Colon (tissue), 2 donors: Measurements from ENCODE around the gene DNASE2.
"Not testable (repeated sequence)": the region's sequence is repeated elsewhere in the genome, so short reads cannot be mapped to it uniquely, and the experiment has no call there.

Experiments used
- FAIRE-seq: peaks from 2 replicates; lab custom pipeline; 2012; peaks lifted over from hg19 to GRCh38; lab: Jason Lieb, UNC
- donor health status: control.
- donor health status: control.

DNASE2 gene

DNA sequence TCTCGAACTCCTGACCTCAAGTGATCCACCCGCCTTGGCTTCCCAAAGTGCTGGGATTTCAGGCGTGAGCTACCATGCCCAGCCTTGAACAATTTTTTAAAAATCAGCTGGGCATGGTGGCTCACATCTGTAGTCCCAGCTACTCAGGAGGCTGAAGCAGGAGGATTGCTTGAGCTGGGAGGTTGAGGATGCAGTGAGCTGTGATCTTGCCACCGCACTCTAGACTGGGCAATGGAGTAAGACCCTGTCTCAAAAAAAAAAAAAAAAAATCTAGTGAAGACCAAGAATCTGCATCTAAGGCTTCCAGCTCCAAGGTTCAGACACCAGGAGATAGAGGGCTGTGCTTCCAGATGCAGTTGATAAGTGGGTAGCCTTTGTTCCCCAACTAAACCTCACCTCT lies 17.1 kb downstream of the DNASE2 start:
- no peak for FAIRE-seq

DNA sequence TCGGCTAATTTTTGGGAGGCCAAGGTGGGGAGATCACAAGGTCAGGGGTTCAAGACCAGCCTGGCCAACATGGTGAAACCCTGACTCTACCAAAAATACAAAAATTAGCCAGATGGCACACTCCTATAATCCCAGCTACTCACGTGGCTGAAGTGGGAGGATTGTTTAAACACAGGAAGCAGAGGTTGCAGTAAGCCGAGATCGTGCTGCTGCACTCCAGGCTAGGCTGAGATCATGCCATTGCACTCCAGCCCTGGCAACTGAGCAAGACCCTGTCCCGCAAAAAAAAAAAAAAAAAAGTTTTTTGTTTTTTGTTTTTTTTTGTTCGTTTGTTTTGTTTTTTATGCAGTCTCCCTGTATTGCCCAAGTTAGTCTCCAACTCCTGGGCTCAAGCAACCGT lies 21.7 kb downstream of the DNASE2 start:
- FAIRE-seq, result no peak

DNA sequence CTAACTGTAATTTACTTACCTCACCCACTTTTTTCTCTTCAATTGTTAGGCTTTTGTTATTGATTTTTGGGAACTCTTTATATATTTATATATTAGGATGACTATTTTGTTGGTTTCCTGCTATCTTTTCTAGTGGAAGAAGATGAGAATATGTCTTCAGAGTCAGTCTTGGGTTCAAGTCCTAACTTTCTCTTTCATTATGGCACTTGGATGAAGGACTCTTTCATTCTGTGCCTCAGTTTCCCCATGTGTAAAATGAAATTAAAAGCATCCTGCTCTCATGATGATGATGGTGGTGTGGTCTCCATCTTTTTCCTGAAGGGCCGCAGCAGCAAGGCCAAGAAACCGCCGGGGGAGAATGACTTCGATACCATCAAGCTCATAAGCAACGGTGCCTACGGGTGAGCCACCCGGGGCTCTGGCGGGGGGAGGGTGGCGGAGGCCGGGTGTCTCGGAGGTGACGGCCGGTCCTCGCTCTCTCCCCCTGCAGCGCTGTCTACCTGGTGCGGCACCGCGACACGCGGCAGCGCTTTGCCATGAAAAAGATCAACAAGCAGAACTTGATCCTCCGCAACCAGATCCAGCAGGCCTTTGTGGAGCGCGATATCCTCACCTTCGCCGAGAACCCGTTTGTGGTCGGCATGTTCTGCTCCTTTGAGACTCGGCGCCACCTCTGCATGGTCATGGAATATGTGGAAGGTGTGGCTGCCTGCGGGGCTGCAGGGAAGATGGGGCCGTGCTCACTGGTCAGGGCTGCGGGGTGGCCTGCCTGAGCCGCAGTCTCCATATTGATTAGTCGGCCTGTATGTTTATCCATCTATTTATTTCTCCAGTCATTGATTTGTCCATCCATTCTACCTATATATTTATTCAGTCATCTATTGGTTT lies 23.0 kb downstream of the DNASE2 start:
- no peak for FAIRE-seq

DNA sequence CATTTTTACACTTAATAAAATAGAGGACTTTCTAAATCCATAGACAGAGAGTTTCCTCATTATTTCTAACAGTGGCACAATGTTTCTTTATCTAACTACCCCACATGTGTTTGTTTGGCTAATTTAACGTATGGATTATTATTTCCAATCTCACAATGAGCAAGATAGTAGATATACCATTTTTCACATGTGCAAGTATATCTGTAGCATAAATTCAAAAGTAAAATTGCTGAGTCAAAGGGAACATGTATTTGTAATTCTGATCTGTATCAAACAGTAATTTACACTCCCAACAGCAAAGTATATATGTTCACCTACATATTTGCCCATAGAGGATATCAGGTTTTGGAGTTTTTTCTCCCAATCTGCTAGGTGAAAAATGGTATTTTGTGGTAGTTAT lies 24.6 kb downstream of the DNASE2 start:
- no peak for FAIRE-seq

DNA sequence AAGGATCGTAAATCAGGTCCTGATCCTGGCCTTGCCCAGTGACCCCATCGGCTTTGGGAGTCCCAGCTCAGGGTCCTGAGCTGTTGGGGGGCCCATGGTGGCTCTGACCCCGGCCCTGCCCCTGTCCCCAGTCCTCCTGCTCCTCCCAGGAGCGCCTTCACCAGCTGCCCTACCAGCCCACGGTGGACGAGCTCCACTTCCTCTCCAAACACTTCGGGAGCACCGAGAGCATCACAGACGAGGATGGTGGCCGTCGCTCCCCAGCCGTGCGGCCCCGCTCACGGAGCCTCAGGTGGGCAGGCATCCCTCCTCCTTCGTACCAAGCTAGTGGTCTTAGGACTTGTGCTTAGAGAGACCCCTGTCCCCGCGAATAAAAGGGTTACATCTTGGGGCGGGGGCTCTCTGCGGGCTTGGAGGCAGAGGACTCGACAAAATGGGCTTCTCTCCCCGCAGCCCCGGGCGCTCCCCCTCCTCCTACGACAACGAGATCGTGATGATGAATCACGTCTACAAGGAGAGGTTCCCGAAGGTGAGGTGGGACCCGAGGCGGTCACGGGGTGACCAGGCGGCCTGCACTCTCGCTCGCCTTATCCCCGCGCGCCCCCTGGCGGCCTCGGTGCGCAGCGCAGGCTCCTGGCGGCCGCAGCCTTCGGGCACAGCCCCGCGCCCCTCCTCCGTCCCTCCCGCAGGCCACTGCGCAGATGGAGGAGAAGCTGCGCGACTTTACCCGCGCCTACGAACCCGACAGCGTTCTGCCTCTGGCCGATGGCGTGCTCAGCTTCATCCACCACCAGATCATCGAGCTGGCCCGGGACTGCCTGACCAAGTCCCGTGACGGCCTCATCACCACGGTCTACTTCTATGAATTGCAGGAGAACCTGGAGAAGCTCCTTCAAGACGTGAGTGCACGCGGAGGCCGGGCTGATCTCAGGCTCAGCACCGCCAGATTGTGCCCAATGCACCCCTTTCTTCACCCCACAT lies 33.8 kb downstream of the DNASE2 start:
- FAIRE-seq, result no peak

DNA sequence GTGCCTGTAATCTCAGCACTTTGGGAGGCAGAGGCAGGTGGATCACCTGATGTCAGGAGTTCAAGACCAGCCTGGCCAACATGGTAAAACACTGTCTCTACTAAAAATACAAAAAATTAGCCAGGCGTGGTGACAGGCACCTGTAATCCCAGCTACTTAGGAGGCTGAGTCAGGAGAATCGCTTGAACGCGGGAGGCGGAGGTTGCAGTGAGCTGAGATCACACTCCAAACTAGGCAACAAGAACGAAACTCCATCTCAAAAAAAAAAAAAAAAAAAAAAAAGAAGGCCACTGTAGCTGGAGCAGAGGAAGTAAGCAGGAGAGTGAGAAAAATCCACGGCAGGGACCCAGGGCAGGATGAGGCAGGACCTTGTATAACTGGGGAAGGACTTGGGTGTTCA lies 34.6 kb downstream of the DNASE2 start:
- not testable (repeated sequence) for FAIRE-seq

GRCh38 chr19:12843999-12844732 lies 37.1 kb downstream of the DNASE2 start:
- FAIRE-seq, result no peak

- FAIRE-seq, result no peak
Measured at GRCh38 chr19:12843328-12843727, 37.9 kb downstream of the DNASE2 start.

DNA sequence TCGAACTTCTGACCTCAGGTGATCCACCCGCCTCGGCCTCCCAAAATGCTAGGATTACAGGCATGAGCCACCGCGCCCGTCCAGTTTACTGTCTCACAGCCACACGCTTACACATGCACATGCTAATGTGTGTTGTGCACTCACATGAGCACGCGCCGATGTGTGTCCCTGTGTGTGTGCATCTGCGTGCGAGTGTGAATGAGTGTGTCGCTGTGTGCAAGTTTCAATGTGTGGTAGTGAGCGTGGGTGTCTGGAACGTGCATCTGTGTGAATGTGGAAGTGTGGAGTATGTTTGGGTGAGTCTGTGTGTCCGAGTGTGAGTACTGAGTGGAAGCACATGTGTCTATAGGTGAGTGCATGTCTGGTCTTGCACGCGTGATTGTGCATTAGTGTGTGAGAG lies 38.7 kb downstream of the DNASE2 start:
- FAIRE-seq, result no peak

- FAIRE-seq, result no peak
Measured at GRCh38 chr19:12841094-12841493, 40.2 kb downstream of the DNASE2 start.

DNA sequence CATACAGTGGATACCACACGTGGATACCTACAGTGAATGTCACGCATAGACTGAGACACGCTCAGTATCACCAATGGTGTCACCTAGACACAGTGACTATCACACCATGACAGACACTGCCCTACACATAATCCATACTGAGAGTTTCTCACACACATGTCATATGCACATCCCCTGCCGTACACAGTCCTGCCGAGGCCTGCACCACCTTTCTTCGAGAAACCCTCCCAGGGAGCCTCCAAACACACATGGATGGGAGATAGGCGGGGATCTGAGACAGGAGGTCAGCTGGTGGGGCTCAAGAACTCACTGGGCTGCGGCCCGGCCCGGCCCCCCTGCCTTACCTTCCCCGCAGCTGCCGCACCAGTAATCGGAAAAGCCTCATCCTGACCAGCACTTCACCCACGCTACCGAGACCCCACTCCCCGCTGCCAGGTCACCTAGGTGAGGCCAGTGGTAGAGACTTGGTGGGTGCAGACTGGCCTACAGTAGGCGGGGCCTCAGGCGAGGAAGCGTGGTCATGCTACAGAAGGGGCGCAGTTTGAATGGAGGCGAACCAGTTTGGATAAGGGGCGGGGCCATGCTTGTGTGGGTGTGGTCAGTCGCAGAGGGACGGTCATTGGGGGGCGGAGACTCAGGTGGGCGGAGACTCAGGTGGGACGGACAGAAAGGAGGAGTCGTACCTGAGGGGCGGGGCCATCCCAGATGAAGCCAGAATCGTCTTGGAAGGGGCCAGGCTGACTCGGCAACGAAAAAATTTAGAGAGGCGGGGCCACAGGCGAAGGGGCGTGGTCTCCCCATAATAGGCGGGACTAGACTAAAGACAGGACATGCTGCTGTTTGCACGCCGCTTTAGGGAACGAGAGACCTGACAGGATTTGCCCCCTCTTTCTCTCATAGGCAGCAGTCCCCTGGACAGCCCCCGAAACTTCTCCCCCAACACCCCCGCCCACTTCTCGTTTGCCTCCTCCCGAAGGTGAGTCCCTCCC lies 40.9 kb downstream of the DNASE2 start:
- FAIRE-seq, result no peak

- no peak for FAIRE-seq
Measured at GRCh38 chr19:12838886-12839756, 42.1 kb downstream of the DNASE2 start.

DNA sequence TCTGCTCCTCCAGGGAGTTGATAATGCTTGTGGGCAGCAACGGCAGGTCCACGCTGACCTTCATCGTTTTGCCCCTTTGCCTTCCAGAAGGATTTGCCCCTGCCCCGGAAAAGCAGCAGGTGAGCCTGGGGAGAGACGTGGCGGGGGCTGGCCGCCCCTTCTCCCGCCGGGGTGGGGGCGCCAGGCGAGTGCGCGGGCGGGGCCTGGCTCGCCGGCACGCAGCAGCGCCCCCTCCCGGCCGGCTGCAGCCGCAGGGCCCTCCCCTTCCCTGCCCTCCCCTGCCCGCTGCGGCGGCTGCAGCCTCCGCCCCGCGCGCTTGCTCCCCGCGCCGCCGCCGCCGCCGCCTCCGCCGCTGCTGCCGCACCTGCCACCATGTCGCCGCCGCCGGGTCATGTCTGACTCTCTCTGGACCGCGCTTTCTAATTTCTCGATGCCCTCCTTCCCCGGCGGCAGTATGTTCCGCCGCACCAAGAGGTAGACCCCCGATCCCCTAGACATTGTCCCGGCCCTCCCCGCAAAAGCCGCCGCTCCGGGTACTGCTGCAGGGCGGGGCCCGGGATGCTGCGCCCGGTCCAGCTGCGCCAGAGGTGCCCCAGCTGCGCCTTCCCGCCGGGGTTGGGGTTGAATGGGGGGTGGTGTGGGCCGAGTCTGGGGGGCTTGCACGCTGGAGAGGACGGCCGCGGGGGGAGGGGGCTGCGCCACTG lies 42.9 kb downstream of the DNASE2 start, which contains the start of gene MAST1:
MAST1 (plus strand) TSS at position 334 of the 704 bp plus-strand sequence; CDS start at position 392, 58 bp downstream.
- FAIRE-seq, result no peak

DNA sequence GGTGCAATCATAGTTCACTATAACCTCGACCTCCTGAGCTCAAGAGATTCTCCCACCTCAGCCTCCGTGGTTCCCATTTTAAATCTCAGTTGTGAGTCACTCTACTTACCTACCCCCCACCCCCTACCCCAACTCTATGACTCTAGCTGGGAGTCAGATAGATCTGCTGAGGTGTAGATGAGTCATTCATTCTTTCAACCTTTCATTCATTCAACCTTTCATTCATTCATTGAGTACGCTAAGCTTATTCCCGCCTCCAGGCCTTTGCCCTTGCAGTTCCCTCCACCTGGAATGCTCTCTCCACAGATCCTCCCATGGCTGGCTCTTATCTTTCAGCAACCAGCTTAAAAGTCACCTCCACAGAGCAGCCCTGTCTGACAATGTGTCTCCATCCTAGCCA lies 44.0 kb downstream of the DNASE2 start:
- no peak for FAIRE-seq

DNA sequence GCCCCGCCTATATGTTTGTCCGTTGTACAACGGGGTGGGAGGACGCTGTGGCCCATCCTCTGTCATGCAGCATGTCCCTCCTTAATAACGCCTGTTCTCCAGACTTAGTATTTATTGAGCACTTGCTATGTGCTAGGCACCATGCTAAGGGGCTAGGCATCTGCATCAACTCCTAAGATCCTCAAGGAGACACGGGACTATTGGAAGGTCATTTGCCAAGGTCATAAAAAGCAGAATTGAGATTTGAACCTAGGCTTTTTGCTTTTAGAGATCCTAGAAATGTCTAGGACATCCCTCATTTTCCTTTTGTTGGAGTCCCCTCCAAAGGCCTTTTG lies 44.8 kb downstream of the DNASE2 start:
- FAIRE-seq, result no peak

GRCh38 chr19:12834976-12835757 lies 46.1 kb downstream of the DNASE2 start:
- FAIRE-seq, result no peak

GRCh38 chr19:12834566-12834943 lies 46.7 kb downstream of the DNASE2 start, which contains the start of gene RTBDN:
Gene RTBDN (minus strand): TSS chr19:12834579. CDS start chr19:12829979, 4,600 bp downstream.
- FAIRE-seq, result no peak
